Testis (tissue), 5 donors: ENCODE measurements around the gene TIMM8B. TPM values are rescaled to one million over a fixed set of nuclear protein-coding genes. Genes with fewer than 3 reads are reported as not detected.
A peak's percentile ranks its signal among the peaks of the same experiment; 100 is the strongest.

ENCODE experiments used
- DNase-seq: peaks from one replicate; pipeline ENCODE4 v3.0.0-alpha.2; 2019
- H3K27ac ChIP-seq, 2 donors: fragments of 200-600 bp; sonication (generic); one replicate each; pipeline ENCODE4 v1.5.1; 2019
- H3K27me3 ChIP-seq: fragments of 200-600 bp; sonication (generic); one replicate; pipeline ENCODE4 v1.5.1; 2019
- H3K36me3 ChIP-seq: fragments of 200-600 bp; sonication (generic); one replicate; pipeline ENCODE4 v1.5.1; 2017; ENCODE audit warnings: low read depth; ENCODE audit errors: missing control alignments
- H3K4me1 ChIP-seq: fragments of 200-600 bp; sonication (generic); one replicate; pipeline ENCODE4 v1.5.1; 2019
- H3K4me3 ChIP-seq, 2 donors: fragments of 200-600 bp; sonication (generic); one replicate each; pipeline ENCODE4 v1.5.1; 2017 to 2019
- H3K9me3 ChIP-seq: fragments of 200-600 bp; sonication (generic); one replicate; pipeline ENCODE4 v1.5.1; 2017
- POLR2A ChIP-seq: fragments of 450-650 bp; IDR thresholded peaks from one replicate; pipeline ENCODE4 v1.6.1; 2017; ENCODE audit warnings: antibody characterized with exemption, mild to moderate bottlenecking, moderate library complexity
- WGBS, 2 donors: methylation state at CpG; one replicate each; pipeline ENCODE4 v1.1.5; 2018; 5-methylcytosine and 5-hydroxymethylcytosine counted together
- intact Hi-C: fragments of 100-400 bp; cut with DNase I; formaldehyde crosslinking; loops from one replicate; pipeline ENCODE4 v1.15.1; 2023; ENCODE audit warnings: low total_unique reads
- long read RNA-seq, 2 donors: transcript quantifications; one replicate each; lab custom pipeline, GENCODE V29; 2026
- polyA plus RNA-seq: library from polyadenylated mRNA; stranded (reverse); fragments of 350-450 nt; fragmentation: Illumina TruSeq; extraction: RNeasy Lipid Tissue Mini Kit (QIAGEN cat#74804); gene quantifications from one replicate; pipeline ENCODE4 v1.2.3, GENCODE V29; 2014; ENCODE audit warnings: low read depth, low replicate concordance; ENCODE audit not compliant: insufficient read depth
- total RNA-seq, 2 donors: library from RNA; depleted of rRNA; stranded (reverse); fragments of >200 nt; gene quantifications; one replicate each; pipeline ENCODE4 v1.2.3, GENCODE V29; 2016
- TF ChIP-seq, protein P1 (sequence below), 3 experiments: fragments of 450-650 bp in 2 of 3; fragments of 200-600 bp in 1 of 3; sonication (generic) in 1 of 3; IDR thresholded peaks; one replicate each; pipeline ENCODE4 v1.5.1; 2016 to 2019; ENCODE audit warnings: antibody characterized with exemption in 3 of 3, mild to moderate bottlenecking in 2 of 3, moderate library complexity in 1 of 3

The TIMM8B gene
- 10 to 100 TPM; 50.9 to 61.3 TPM for total RNA-seq
- polyA plus RNA-seq, result 72.4 TPM
- long read RNA-seq, donor 1, transcript TIMM8B-203 (3 exons, 1,155 nt), result minor isoform, 8 of 171 reads
- long read RNA-seq, donor 1, transcript TIMM8B-201 (2 exons, 819 nt), result major isoform, 163 of 171 reads
- long read RNA-seq, donor 1, partial matches to known transcripts, result 0 of 171 reads
- long read RNA-seq, donor 1, other reads (novel, unspliced or antisense), result 0 of 171 reads
- long read RNA-seq, donor 2, transcript TIMM8B-201 (2 exons, 819 nt), result major isoform, 119 of 121 reads
- long read RNA-seq, donor 2, partial matches to known transcripts, result 0 of 121 reads
- long read RNA-seq, donor 2, other reads (novel, unspliced or antisense), result 0 of 121 reads

DNA sequence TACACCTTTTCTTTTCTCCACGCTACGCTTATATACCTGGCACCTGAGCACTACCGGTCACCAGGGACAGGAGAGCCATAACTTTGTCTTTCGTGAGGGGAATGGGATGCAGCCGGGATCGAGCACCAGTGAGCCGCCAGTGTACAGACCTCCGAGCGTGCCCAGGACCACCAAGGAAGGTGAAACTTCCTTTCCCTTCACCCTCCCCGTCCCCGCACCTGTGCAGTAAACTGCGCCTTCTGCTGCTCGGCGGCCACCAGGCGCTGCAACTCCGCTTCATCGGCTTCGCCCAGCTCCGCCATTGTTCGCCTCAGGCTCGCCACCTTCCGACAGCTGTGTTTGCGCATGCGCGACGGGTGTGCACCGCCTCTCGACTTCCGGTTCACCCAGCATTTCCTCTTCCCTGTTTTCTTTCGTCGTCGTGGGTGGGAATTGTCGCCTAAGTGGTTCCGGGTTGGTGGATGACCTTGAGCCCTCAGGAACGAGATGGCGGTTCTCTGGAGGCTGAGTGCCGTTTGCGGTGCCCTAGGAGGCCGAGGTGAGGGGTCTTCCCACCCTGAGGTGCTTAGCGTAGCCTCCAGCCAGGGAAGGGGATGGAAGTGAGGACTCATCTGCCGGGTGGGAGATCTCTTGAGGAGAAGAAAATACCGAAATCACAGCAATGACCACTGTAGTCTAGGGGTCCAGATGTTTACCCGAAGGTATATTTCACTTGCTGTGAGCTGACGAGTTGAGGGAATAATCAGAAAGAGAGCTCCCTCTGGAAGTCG lies at the start of gene TIMM8B, which contains the start of gene SDHD:
Gene TIMM8B, minus strand, starts transcription at position 335 of the 770 bp plus-strand sequence. Its CDS starts 33 bp downstream, at position 302.
Gene SDHD, plus strand, starts transcription at position 452 of the 770 bp plus-strand sequence. Its CDS starts 35 bp downstream, at position 487.
- Histone ChIP-seq H3K4me3 (peak within 1 kb of the TSS; percentile 83 to 91), H3K4me1 (peaks cover 15% of the 10 kb centered on the region), H3K27ac (peak within 1 kb of the TSS; percentile 53 to 80), H3K27me3 (no peaks in the 10 kb centered on the region), H3K9me3 (no peaks in the 10 kb centered on the region), H3K36me3 (no peaks in the 10 kb centered on the region)
- intact Hi-C loops, result no loop called here
- 0% methylated on average over 39 to 45 of the region's 45 CpGs for WGBS, 2 donors
- TF ChIP-seq, protein P1, sequence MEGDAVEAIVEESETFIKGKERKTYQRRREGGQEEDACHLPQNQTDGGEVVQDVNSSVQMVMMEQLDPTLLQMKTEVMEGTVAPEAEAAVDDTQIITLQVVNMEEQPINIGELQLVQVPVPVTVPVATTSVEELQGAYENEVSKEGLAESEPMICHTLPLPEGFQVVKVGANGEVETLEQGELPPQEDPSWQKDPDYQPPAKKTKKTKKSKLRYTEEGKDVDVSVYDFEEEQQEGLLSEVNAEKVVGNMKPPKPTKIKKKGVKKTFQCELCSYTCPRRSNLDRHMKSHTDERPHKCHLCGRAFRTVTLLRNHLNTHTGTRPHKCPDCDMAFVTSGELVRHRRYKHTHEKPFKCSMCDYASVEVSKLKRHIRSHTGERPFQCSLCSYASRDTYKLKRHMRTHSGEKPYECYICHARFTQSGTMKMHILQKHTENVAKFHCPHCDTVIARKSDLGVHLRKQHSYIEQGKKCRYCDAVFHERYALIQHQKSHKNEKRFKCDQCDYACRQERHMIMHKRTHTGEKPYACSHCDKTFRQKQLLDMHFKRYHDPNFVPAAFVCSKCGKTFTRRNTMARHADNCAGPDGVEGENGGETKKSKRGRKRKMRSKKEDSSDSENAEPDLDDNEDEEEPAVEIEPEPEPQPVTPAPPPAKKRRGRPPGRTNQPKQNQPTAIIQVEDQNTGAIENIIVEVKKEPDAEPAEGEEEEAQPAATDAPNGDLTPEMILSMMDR (IDR thresholded peaks at IDR 0.05), result peak in 2 of 3 experiments; percentile 16 to 20
- TF ChIP-seq POLR2A, result no peak
- peak; percentile 96 for DNase-seq

- Histone ChIP-seq H3K27me3 (no peaks in the 10 kb centered on the region), H3K27ac (no peak overlapping the region), H3K36me3 (no peaks in the 10 kb centered on the region), H3K4me1 (no peaks in the 10 kb centered on the region), H3K9me3 (no peaks in the 10 kb centered on the region), H3K4me3 (no peak overlapping the region)
- DNase-seq, result no peak
- WGBS, 2 donors, result 76 to 84% methylated on average over 4 of the region's 4 CpGs
- intact Hi-C loops, result no loop called here
- TF ChIP-seq, protein P1 (IDR thresholded peaks at IDR 0.05), result no peak
- no peak for TF ChIP-seq POLR2A
Measured at GRCh38 chr11:112134473-112134872, 47.9 kb upstream of the TIMM8B start.

GRCh38 chr11:112132737-112133136 lies 46.2 kb upstream of the TIMM8B start:
- WGBS, 2 donors, result 70 to 76% methylated on average over 2 of the region's 2 CpGs
- Histone ChIP-seq H3K27me3 (no peaks in the 10 kb centered on the region), H3K4me3 (no peak overlapping the region), H3K9me3 (no peaks in the 10 kb centered on the region), H3K4me1 (no peaks in the 10 kb centered on the region), H3K36me3 (no peaks in the 10 kb centered on the region), H3K27ac (no peak overlapping the region)
- TF ChIP-seq, protein P1 (IDR thresholded peaks at IDR 0.05), result no peak
- no peak for TF ChIP-seq POLR2A
- no peak for DNase-seq
- intact Hi-C loops, result no loop called here

GRCh38 chr11:112129656-112130055 lies 43.1 kb upstream of the TIMM8B start:
- Histone ChIP-seq H3K36me3 (no peaks in the 10 kb centered on the region), H3K9me3 (no peaks in the 10 kb centered on the region), H3K27ac (no peak overlapping the region), H3K4me3 (no peak overlapping the region), H3K4me1 (no peaks in the 10 kb centered on the region), H3K27me3 (no peaks in the 10 kb centered on the region)
- TF ChIP-seq, protein P1 (IDR thresholded peaks at IDR 0.05), result no peak
- no peak for TF ChIP-seq POLR2A
- WGBS, 2 donors, result 81 to 83% methylated on average over 5 of the region's 5 CpGs
- intact Hi-C loops, result no loop called here
- DNase-seq, result peak; percentile 18
